Left kidney (tissue), 2 donors: ENCODE results near the gene TMEM154. TPM values are rescaled to one million over a fixed set of nuclear protein-coding genes. Genes with fewer than 3 reads are reported as not detected.

Experiments used
- DNase-seq: peaks from one replicate; pipeline ENCODE4 v3.0.0-alpha.2; 2013
- polyA plus RNA-seq: library from polyadenylated mRNA; unstranded; fragments of 120-200 nt; gene quantifications from one replicate; pipeline ENCODE4 v1.2.1, GENCODE V29; 2013; ENCODE audit not compliant: insufficient read length

Gene TMEM154
- polyA plus RNA-seq, 1 donor, result 1.5 TPM

GRCh38 chr4:152591396-152591795 lies 88.4 kb downstream of the TMEM154 start:
- DNase-seq, result peak; percentile 19

GRCh38 chr4:152590179-152591031 lies 89.4 kb downstream of the TMEM154 start:
- DNase-seq, result no peak

GRCh38 chr4:152588869-152589268 lies 90.9 kb downstream of the TMEM154 start:
- no peak for DNase-seq

GRCh38 chr4:152587127-152587526 lies 92.7 kb downstream of the TMEM154 start:
- no peak for DNase-seq

GRCh38 chr4:152586668-152587067 lies 93.1 kb downstream of the TMEM154 start:
- DNase-seq, result no peak

- DNase-seq, result no peak
Measured at GRCh38 chr4:152585023-152585441, 94.8 kb downstream of the TMEM154 start.

- no peak for DNase-seq
Measured at GRCh38 chr4:152581536-152582160, 98.1 kb downstream of the TMEM154 start.

GRCh38 chr4:152579916-152580315 lies 99.9 kb downstream of the TMEM154 start:
- DNase-seq, result no peak

- no peak for DNase-seq
Measured at GRCh38 chr4:152579107-152579764, 100.6 kb downstream of the TMEM154 start.

GRCh38 chr4:152578670-152579069 lies 101.1 kb downstream of the TMEM154 start:
- DNase-seq, result no peak

- DNase-seq, result no peak
Measured at GRCh38 chr4:152577708-152578396, 101.9 kb downstream of the TMEM154 start.

GRCh38 chr4:152575533-152575932 lies 104.3 kb downstream of the TMEM154 start:
- no peak for DNase-seq

GRCh38 chr4:152573861-152574260 lies 105.9 kb downstream of the TMEM154 start:
- no peak for DNase-seq

- no peak for DNase-seq
Measured at GRCh38 chr4:152572417-152573086, 107.2 kb downstream of the TMEM154 start.

- DNase-seq, result no peak
Measured at GRCh38 chr4:152571770-152572169, 108.0 kb downstream of the TMEM154 start.

- DNase-seq, result no peak
Measured at GRCh38 chr4:152571296-152571695, 108.5 kb downstream of the TMEM154 start.

Other genes starting within 250 kb of the TMEM154 start
- 42.9 TPM for gene FBXW7, start 143.9 kb downstream of the TMEM154 start, polyA plus RNA-seq
- 3.1 TPM for gene TIGD4, start 99.7 kb upstream of the TMEM154 start, polyA plus RNA-seq
- 44.2 TPM for gene ARFIP1, start 100.0 kb upstream of the TMEM154 start, polyA plus RNA-seq